IMR-90 (cell line): Measurements from ENCODE around the gene JMJD8.

Experiments used
- CHD1 ChIP-seq: IDR thresholded peaks from 2 replicates; pipeline ENCODE4 v1.6.1; 2012; ENCODE audit warnings: low read depth, low read length, improper control_type of control experiment
- MAFK ChIP-seq: IDR thresholded peaks from 2 replicates; pipeline ENCODE4 v1.6.1; 2012; ENCODE audit warnings: low read depth, low read length, improper control_type of control experiment
- POLR2A ChIP-seq: IDR thresholded peaks from 2 replicates; pipeline ENCODE4 v1.6.1; 2012; ENCODE audit warnings: mild to moderate bottlenecking, low read depth, low read length
- SMC3 ChIP-seq: fragments of 150-350 bp; IDR thresholded peaks from 2 replicates; pipeline ENCODE4 v1.6.1; 2016; ENCODE audit warnings: low read depth, mild to moderate bottlenecking, antibody characterized with exemption, low read length, moderate library complexity
- TF ChIP-seq, protein P1 (sequence below): conservative IDR thresholded peaks from 2 replicates; pipeline ENCODE4 v1.5.1; 2012; ENCODE audit warnings: mild to moderate bottlenecking, low read depth, low read length, improper control_type of control experiment
- TF ChIP-seq, protein P2 (sequence below): fragments of 150-350 bp; IDR thresholded peaks from 2 replicates; pipeline ENCODE4 v1.6.1; 2017; ENCODE audit warnings: mild to moderate bottlenecking, antibody characterized with exemption, low read length, low read depth

DNA sequence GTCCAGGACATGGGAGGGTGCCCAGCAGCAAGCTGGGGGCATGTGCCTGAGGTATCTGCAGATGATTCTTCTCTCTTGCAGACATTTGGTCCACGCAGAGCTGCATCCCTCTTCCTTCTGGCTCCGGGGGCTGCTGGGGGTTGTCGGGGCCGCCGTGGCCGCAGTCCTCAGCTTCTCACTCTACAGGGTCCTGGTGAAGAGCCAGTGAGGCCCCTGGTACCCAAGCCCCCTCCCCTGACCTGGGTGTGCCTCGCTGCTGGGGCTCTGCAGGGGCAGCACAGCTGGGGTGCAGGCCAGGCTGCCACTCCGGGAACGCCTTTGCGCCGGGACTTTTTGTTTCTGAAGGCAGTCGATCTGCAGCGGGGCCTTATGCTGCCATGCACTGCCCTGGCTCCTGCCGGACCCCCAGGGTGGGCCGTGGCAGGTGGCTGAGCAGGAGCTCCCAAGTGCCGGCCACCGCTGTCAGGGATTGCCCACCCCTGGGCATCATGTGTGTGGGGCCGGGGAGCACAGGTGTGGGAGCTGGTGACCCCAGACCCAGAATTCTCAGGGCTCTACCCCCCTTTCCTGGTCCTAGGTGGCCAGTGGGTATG is 10.6 kb downstream of the JMJD8 start:
- TF ChIP-seq, protein P1, sequence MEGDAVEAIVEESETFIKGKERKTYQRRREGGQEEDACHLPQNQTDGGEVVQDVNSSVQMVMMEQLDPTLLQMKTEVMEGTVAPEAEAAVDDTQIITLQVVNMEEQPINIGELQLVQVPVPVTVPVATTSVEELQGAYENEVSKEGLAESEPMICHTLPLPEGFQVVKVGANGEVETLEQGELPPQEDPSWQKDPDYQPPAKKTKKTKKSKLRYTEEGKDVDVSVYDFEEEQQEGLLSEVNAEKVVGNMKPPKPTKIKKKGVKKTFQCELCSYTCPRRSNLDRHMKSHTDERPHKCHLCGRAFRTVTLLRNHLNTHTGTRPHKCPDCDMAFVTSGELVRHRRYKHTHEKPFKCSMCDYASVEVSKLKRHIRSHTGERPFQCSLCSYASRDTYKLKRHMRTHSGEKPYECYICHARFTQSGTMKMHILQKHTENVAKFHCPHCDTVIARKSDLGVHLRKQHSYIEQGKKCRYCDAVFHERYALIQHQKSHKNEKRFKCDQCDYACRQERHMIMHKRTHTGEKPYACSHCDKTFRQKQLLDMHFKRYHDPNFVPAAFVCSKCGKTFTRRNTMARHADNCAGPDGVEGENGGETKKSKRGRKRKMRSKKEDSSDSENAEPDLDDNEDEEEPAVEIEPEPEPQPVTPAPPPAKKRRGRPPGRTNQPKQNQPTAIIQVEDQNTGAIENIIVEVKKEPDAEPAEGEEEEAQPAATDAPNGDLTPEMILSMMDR: no peak
- no peak for TF ChIP-seq CHD1
- no peak for TF ChIP-seq POLR2A
- TF ChIP-seq SMC3: no peak
- TF ChIP-seq, protein P2, sequence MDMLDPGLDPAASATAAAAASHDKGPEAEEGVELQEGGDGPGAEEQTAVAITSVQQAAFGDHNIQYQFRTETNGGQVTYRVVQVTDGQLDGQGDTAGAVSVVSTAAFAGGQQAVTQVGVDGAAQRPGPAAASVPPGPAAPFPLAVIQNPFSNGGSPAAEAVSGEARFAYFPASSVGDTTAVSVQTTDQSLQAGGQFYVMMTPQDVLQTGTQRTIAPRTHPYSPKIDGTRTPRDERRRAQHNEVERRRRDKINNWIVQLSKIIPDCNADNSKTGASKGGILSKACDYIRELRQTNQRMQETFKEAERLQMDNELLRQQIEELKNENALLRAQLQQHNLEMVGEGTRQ: no peak
- no peak for TF ChIP-seq MAFK
